K562 (cell line): Measurements from ENCODE around the gene CST5. TPM values are rescaled to one million over a fixed set of nuclear protein-coding genes. Genes with fewer than 3 reads are reported as not detected.

Experiments used
- ATAC-seq: fragments of 200-7000 bp; cut with Tn5 transposase; 3 replicates; pipeline ENCODE4 v1.9.1; 2020; ENCODE audit warnings: moderate library complexity
- BruUV-seq: library from RNA; stranded (reverse); fragments of 400-500 nt; replicated peaks from 2 replicates; lab custom pipeline; 2021; lab: Mats Ljungman, UMichigan
- CTCF ChIA-PET: fragments of 300-600 bp; formaldehyde crosslinking; extraction: SDS; loops from one replicate; lab custom pipeline; 2021; ENCODE audit warnings: low intra/inter-chr PET ratio; lab: Yijun Ruan, JAX
- POLR2A ChIA-PET: fragments of 300-600, 350-650 bp; sonication (Branson Sonifier 250); formaldehyde crosslinking; extraction: SDS; loops from one replicate; lab custom pipeline; 2021; ENCODE audit warnings: antibody characterized with exemption, inconsistent platforms; lab: Yijun Ruan, JAX
- DNase-seq, 4 experiments: peaks; one replicate each; pipeline versions ENCODE4 v3.0.0 to v3.0.0-alpha.2; 2011 to 2018; ENCODE audit warnings: low spot score in 3 of 4, mixed read lengths in 3 of 4; ENCODE audit errors: extremely low read depth in 1 of 4
- FAIRE-seq: peaks from 2 replicates; lab custom pipeline; 2011; peaks lifted over from hg19 to GRCh38; lab: Jason Lieb, UNC
- H2AFZ ChIP-seq: 2 replicates; pipeline ENCODE4 v1.6.0; 2011; ENCODE audit warnings: low read depth, low read length, control low read depth, inconsistent platforms
- H3K27ac ChIP-seq: fragments of 200-600 bp; 3 replicates; pipeline ENCODE4 v1.8.0; 2011; ENCODE audit warnings: low read depth, mild to moderate bottlenecking, control low read depth, inconsistent platforms, low read length, moderate library complexity, mixed read lengths; ENCODE audit errors: extremely low read depth
- H3K27me3 ChIP-seq, 2 experiments: fragments of 300-600 bp in 1 of 2; 2 replicates in 1 of 2; 3 replicates in 1 of 2; pipeline versions ENCODE4 v1.6.0 to v1.8.0; 2011; ENCODE audit warnings: inconsistent platforms in 2 of 2, low read length in 2 of 2, mild to moderate bottlenecking in 1 of 2, mixed read lengths in 1 of 2, moderate library complexity in 1 of 2; ENCODE audit not compliant: control insufficient read depth in 2 of 2, insufficient read depth in 2 of 2
- H3K36me3 ChIP-seq: fragments of 300-600 bp; 3 replicates; pipeline ENCODE4 v1.8.0; 2011; ENCODE audit warnings: mild to moderate bottlenecking, low read length, inconsistent platforms; ENCODE audit not compliant: control insufficient read depth, insufficient read depth
- H3K4me1 ChIP-seq, 2 experiments: fragments of 200-600 bp in 1 of 2; replicated peaks in 1 of 2; 2 replicates in 1 of 2; 3 replicates in 1 of 2; pipeline versions ENCODE4 v1.5.1 to v1.8.0; 2011; ENCODE audit warnings: inconsistent platforms in 2 of 2, low read length in 2 of 2, mild to moderate bottlenecking in 1 of 2, mixed read lengths in 1 of 2, moderate library complexity in 1 of 2; ENCODE audit not compliant: control insufficient read depth in 2 of 2, insufficient read depth in 2 of 2
- H3K4me2 ChIP-seq: 2 replicates; pipeline ENCODE4 v1.6.1; 2011; ENCODE audit warnings: low read length, control low read depth, inconsistent platforms, mixed read lengths; ENCODE audit not compliant: insufficient read depth
- H3K4me3 ChIP-seq: fragments of 200-600 bp; sonication (generic), shearing (Covaris generic); 2 replicates; pipeline ENCODE4 v1.5.1; 2016; ENCODE audit warnings: control low read depth, inconsistent platforms
- H3K79me2 ChIP-seq: fragments of 200-600 bp; 3 replicates; pipeline ENCODE4 v1.8.0; 2011; ENCODE audit warnings: low read length, inconsistent platforms; ENCODE audit not compliant: control insufficient read depth, insufficient read depth
- H3K9ac ChIP-seq, 2 experiments: 2 replicates each; pipeline versions ENCODE4 v1.6.0 to v1.6.1; 2011; ENCODE audit warnings: low read depth in 2 of 2, low read length in 2 of 2, control low read depth in 1 of 2, inconsistent platforms in 1 of 2, mild to moderate bottlenecking in 1 of 2, mixed read lengths in 1 of 2; ENCODE audit not compliant: insufficient read depth in 1 of 2
- H3K9me1 ChIP-seq: one replicate; pipeline ENCODE4 v1.6.0; 2011; ENCODE audit warnings: inconsistent platforms, mild to moderate bottlenecking, low read length, moderate library complexity; ENCODE audit not compliant: control insufficient read depth, insufficient read depth
- H3K9me3 ChIP-seq: replicated peaks from 2 replicates; pipeline ENCODE4 v1.5.1; 2011; ENCODE audit warnings: low read depth, low read length, inconsistent platforms; ENCODE audit not compliant: control insufficient read depth, insufficient read depth
- H4K20me1 ChIP-seq: replicated peaks from 2 replicates; pipeline ENCODE4 v1.6.1; 2011; ENCODE audit warnings: low read length, inconsistent platforms, mixed read lengths; ENCODE audit not compliant: control insufficient read depth, insufficient read depth
- ELF2 ChIP-seq: fragments of 250-450 bp; sonication (Bioruptor Pico); IDR thresholded peaks from 2 replicates; pipeline ENCODE4 v1.5.0; 2021; ENCODE audit warnings: mild to moderate bottlenecking
- MAFG ChIP-seq: fragments of 450-650 bp; conservative IDR thresholded peaks from 2 replicates; pipeline ENCODE4 v1.6.1; 2016; ENCODE audit warnings: missing genetic modification characterization, missing compliant biosample characterization
- NFYB ChIP-seq: IDR thresholded peaks from 2 replicates; pipeline ENCODE4 v1.6.1; 2011; ENCODE audit warnings: mild to moderate bottlenecking, moderate library complexity; ENCODE audit not compliant: insufficient read length; ENCODE audit errors: extremely low read depth
- PML ChIP-seq: IDR thresholded peaks from 2 replicates; pipeline ENCODE4 v1.6.1; 2012; ENCODE audit warnings: low read length, inconsistent platforms
- SMARCB1 ChIP-seq: IDR thresholded peaks from 2 replicates; pipeline ENCODE4 v1.6.1; 2011; ENCODE audit warnings: improper control_type of control experiment, low read depth; ENCODE audit not compliant: insufficient read length
- TBL1XR1 ChIP-seq, 2 experiments: IDR thresholded peaks; 2 replicates each; pipeline ENCODE4 v1.6.1; 2012; ENCODE audit warnings: improper control_type of control experiment in 2 of 2, low read length in 2 of 2, mild to moderate bottlenecking in 1 of 2
- WGBS: fragments of 100-300 bp; shearing (Covaris generic); methylation state at CpG from one replicate; pipeline ENCODE4 v1.1.6; 2016; ENCODE audit warnings: low coverage, mixed read lengths; ENCODE audit not compliant: insufficient coverage; ENCODE audit errors: missing lambda C conversion rate; 5-methylcytosine and 5-hydroxymethylcytosine counted together
- in situ Hi-C: fragments of 300-500 bp; cut with MboI; formaldehyde crosslinking; loops from 4 replicates; pipeline ENCODE4 v1.15.0; 2018; ENCODE audit warnings: inconsistent platforms, mixed read lengths
- intact Hi-C: fragments of 100-400 bp; cut with micrococcal nuclease; formaldehyde crosslinking; loops from 2 replicates; pipeline ENCODE4 v1.14.2; 2022
- polyA plus RNA-seq, 8 experiments: library from polyadenylated mRNA; depleted of rRNA in 4 of 8; stranded (reverse) in 5 of 8; unstranded in 3 of 8; fragments of >200 nt; fragmentation: Nextera tagmentation in 2 of 8; fragmentation: Illumina TruSeq in 1 of 8; extraction: Ambion mirVana in 2 of 8; extraction: Trizol in 1 of 8; gene quantifications; 2 replicates each; pipeline versions ENCODE4 v1.2.1 to v1.2.3, GENCODE V29; 2011 to 2014; ENCODE audit warnings: inconsistent platforms in 1 of 8, missing spikeins in 1 of 8
- total RNA-seq, 7 experiments: library from RNA; depleted of rRNA in 6 of 7; stranded (reverse); fragments of >200 nt in 6 of 7; fragmentation: Illumina TruSeq in 2 of 7; extraction: Trizol in 2 of 7; gene quantifications; 2 replicates each; pipeline versions ENCODE4 v1.2.1 to v1.2.3, GENCODE V29; 2011 to 2021; ENCODE audit warnings: low replicate concordance in 1 of 7
- TF ChIP-seq, protein P1 (sequence below): fragments of 450-650 bp; IDR thresholded peaks from 2 replicates; pipeline ENCODE4 v1.6.1; 2016; ENCODE audit warnings: mild to moderate bottlenecking

CST5 gene
- total and polyA plus RNA-seq, 9 of the 15 experiments (the other 6 are each of a cell fraction or from before 2014, with no cell fraction given), result not detected

DNA sequence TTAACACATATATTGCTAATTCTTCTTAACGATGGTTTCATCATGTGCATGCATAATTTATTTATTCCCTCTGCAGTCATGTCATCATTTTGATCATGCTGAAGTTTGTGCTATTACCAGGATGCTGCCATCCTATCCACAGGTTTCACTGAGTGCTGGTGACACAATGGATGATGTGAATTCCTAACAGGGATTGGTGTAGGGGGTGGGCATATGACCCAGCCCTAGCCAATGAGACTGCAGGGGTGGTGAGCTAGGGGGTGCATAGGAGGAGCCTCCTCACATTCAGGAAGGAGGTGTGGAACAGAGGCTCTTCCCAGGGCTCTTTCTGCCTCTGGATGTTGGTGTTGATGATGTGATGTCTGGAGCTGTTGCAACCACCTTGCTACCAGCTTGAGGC, 7.5 kb downstream of the CST5 start:
- H3K27ac ChIP-seq, result no peak overlapping the region
- no TSS peak for BruUV-seq
- no peaks in the 10 kb centered on the region for H3K27me3 ChIP-seq
- H3K9me1 ChIP-seq, result no peaks in the 10 kb centered on the region
- no peaks in the 10 kb centered on the region for H3K79me2 ChIP-seq
- ChIA-PET POLR2A (no interaction called here), CTCF (no interaction called here)
- H3K4me2 ChIP-seq, result no peak overlapping the region
- 0% methylated on average over 1 of the region's 1 CpG for WGBS
- no peaks in the 10 kb centered on the region for H4K20me1 ChIP-seq
- no peak for DNase-seq
- no peak overlapping the region for H3K4me3 ChIP-seq
- no peak overlapping the region for H2AFZ ChIP-seq
- in situ Hi-C loops, result no loop called here
- FAIRE-seq, result no peak
- intact Hi-C loops, result no loop called here
- TF ChIP-seq NFYB (peak; percentile 6), TBL1XR1 (IDR thresholded peaks at IDR 0.05; ENCODE audit: low read length in 2 of 2) (no peak), PML (no peak)
- no peaks in the 10 kb centered on the region for H3K36me3 ChIP-seq
- no peaks in the 10 kb centered on the region for H3K9me3 ChIP-seq
- no peak for ATAC-seq
- no peak overlapping the region for H3K9ac ChIP-seq
- H3K4me1 ChIP-seq, result no peaks in the 10 kb centered on the region

DNA sequence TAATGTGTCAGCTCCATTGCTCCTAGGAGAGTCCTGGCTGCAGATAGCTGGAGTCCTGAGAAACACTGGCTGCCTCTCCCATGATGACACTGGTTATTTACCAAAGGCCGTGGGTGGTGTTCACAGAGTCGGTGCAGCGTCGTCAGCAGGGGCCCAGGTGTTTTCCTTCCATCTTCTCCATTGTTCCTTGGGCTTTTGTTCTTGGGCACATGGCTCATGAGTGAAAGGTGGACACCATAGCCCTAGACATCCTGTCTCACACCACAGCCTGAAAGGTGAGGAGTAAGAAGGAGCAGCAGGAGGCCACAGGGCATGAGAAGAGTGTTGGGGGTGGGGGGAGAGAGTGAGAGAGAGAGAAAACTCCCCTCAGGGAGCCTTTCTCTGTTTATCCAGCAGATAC, 9.1 kb downstream of the CST5 start:
- Histone ChIP-seq H3K27ac (no peak overlapping the region), H3K4me3 (no peak overlapping the region), H2AFZ (no peak overlapping the region), H3K9ac (no peak overlapping the region), H3K9me1 (no peaks in the 10 kb centered on the region), H3K4me1 (no peaks in the 10 kb centered on the region), H3K4me2 (no peak overlapping the region), H3K9me3 (no peaks in the 10 kb centered on the region), H3K79me2 (no peaks in the 10 kb centered on the region), H3K27me3 (no peaks in the 10 kb centered on the region), H3K36me3 (no peaks in the 10 kb centered on the region), H4K20me1 (no peaks in the 10 kb centered on the region)
- 0% methylated on average over 4 of the region's 4 CpGs for WGBS
- intact Hi-C loops, result no loop called here
- TF ChIP-seq, protein P1, sequence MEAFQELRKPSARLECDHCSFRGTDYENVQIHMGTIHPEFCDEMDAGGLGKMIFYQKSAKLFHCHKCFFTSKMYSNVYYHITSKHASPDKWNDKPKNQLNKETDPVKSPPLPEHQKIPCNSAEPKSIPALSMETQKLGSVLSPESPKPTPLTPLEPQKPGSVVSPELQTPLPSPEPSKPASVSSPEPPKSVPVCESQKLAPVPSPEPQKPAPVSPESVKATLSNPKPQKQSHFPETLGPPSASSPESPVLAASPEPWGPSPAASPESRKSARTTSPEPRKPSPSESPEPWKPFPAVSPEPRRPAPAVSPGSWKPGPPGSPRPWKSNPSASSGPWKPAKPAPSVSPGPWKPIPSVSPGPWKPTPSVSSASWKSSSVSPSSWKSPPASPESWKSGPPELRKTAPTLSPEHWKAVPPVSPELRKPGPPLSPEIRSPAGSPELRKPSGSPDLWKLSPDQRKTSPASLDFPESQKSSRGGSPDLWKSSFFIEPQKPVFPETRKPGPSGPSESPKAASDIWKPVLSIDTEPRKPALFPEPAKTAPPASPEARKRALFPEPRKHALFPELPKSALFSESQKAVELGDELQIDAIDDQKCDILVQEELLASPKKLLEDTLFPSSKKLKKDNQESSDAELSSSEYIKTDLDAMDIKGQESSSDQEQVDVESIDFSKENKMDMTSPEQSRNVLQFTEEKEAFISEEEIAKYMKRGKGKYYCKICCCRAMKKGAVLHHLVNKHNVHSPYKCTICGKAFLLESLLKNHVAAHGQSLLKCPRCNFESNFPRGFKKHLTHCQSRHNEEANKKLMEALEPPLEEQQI, result no peak
- TF ChIP-seq ELF2 (CRISPR knock-in tag), result no peak
- no peak for TF ChIP-seq MAFG (tag)
- TF ChIP-seq SMARCB1, result no peak
- in situ Hi-C loops, result no loop called here
- FAIRE-seq, result no peak
- DNase-seq, result no peak
- ATAC-seq, result no peak
- no TSS peak for BruUV-seq
- CTCF ChIA-PET, result no interaction called here
- POLR2A ChIA-PET, result no interaction called here
